Loucy (cell line): ENCODE results near the gene ATF6.

Experiments
- EZH2phosphoT487 ChIP-seq: fragments of 200-600 bp; IDR thresholded peaks from 2 replicates; pipeline ENCODE4 v1.6.1; 2018; ENCODE audit warnings: antibody characterized with exemption, mild to moderate bottlenecking, moderate library complexity, borderline replicate concordance
- TF ChIP-seq, protein P1 (sequence below): fragments of 200-600 bp; sonication (generic); conservative IDR thresholded peaks from 2 replicates; pipeline ENCODE4 v1.5.1; 2014; ENCODE audit warnings: mild to moderate bottlenecking, antibody characterized with exemption, low read length

DNA sequence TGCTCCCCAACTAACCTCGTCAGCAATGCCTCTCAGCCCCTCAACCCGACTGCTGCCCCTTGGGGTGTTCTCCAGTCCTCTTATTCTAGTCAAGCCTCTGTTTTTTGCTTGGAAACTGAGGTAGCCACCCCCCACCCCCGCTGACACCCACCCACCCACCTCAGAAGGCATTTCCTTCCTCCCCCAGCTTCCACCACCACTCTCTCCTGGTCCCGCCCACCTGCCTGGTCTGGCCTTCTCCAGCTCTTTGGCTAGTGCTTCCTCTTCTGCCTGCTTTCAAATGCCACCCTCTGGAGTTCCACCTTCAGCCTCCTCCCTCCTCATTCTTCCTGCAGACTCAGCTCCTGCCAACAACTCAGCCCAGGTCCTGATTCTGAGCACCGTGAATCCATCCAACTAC lies 222.3 kb downstream of the ATF6 start:
- no peak for TF ChIP-seq EZH2phosphoT487
- TF ChIP-seq, protein P1, sequence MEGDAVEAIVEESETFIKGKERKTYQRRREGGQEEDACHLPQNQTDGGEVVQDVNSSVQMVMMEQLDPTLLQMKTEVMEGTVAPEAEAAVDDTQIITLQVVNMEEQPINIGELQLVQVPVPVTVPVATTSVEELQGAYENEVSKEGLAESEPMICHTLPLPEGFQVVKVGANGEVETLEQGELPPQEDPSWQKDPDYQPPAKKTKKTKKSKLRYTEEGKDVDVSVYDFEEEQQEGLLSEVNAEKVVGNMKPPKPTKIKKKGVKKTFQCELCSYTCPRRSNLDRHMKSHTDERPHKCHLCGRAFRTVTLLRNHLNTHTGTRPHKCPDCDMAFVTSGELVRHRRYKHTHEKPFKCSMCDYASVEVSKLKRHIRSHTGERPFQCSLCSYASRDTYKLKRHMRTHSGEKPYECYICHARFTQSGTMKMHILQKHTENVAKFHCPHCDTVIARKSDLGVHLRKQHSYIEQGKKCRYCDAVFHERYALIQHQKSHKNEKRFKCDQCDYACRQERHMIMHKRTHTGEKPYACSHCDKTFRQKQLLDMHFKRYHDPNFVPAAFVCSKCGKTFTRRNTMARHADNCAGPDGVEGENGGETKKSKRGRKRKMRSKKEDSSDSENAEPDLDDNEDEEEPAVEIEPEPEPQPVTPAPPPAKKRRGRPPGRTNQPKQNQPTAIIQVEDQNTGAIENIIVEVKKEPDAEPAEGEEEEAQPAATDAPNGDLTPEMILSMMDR = no peak
